ENCODE data around the gene MYO1B. TPM values are rescaled to one million over a fixed set of nuclear protein-coding genes. Genes with fewer than 3 reads are reported as not detected.
A peak's percentile ranks its signal among the peaks of the same experiment; 100 is the strongest.

The MYO1B gene
- total and polyA plus RNA-seq, 2 of the 4 experiments (the other 2 are of a cell fraction): 57.2 to 116 TPM

DNA sequence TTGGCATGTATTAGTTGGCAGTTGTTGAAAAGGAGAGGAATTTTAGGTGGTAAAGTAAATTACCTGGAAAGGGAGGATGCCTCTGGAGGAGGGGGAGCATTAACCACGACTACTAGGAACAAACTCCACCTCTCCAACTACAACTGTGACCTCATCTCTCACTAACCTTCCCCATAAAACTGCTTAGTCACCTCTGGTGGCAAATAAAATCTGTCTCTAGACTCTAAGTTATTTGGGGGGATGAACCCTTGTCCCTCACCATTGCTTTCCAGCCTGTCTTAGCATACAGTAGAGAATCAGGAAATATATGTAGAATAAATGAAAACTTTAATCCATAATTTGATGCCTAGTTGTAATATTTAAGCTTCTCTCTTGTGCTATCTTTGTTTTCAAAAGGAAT is 27.6 kb upstream of the MYO1B start:
- Histone ChIP-seq H3K4me3 (ENCODE audit: insufficient read depth, low read depth, low read length) (no peak overlapping the region), H3K4me2 (ENCODE audit: low read depth, low read length) (peak overlapping the region; percentile 17; the same call in 1 of the 2 replicates), H3K14ac (replicated peaks; ENCODE audit: low read depth, low read length) (no peak overlapping the region; the same call in 1 of the 2 replicates), H2BK120ac (ENCODE audit: low read depth, low read length) (peak overlapping the region; percentile 30; the same call in 1 of the 2 replicates), H3K4ac (ENCODE audit: low read depth, low read length) (peak overlapping the region; percentile 9; the same call in 1 of the 2 replicates), H4K8ac (ENCODE audit: low read depth in 2 of 2, low read length in 2 of 2) (peak overlapping the region in 1 of 2 experiments; percentile 60; a peak in 2 of 4 replicates), H2BK5ac (ENCODE audit: low read depth, low read length, poor library complexity, severe bottlenecking) (peak overlapping the region; percentile 88), H3K79me1 (ENCODE audit: low read depth in 1 of 2, low read length in 2 of 2) (peaks cover 0 to 4% of the 10 kb centered on the region in 2 experiments; a peak in 2 of 4 replicates), H3K36me3 (ENCODE audit: control insufficient read depth, insufficient read depth, low read length) (no peaks in the 10 kb centered on the region), H3K9ac (ENCODE audit: low read depth, low read length) (0 out of 2 replicates have a peak overlapping the region, but pooled peaks have one; percentile 16), H3K27me3 (ENCODE audit: control insufficient read depth, insufficient read depth, low read length) (no peaks in the 10 kb centered on the region), H2BK15ac (ENCODE audit: low read depth, low read length) (peak overlapping the region; percentile 81; the same call in 1 of the 3 replicates), H4K91ac (ENCODE audit: insufficient read depth, low read depth, low read length) (peak overlapping the region; percentile 33; the same call in 1 of the 2 replicates), H3K4me1 (ENCODE audit: control insufficient read depth, insufficient read depth, low read length) (peaks cover 8% of the 10 kb centered on the region; the same call in 1 of the 2 replicates), H4K20me1 (ENCODE audit: insufficient read depth, low read length) (no peaks in the 10 kb centered on the region), H3K9me1 (ENCODE audit: insufficient read depth, low read length) (peaks cover 7% of the 10 kb centered on the region; the same call in 1 of the 2 replicates), H2AFZ (replicated peaks; ENCODE audit: low read length, poor library complexity) (peak overlapping the region; percentile 40), H3K9me3 (ENCODE audit: control insufficient read depth, insufficient read depth, low read length) (no peaks in the 10 kb centered on the region), H3K18ac (ENCODE audit: low read depth, low read length) (peak overlapping the region; percentile 79; the same call in 1 of the 2 replicates), H3K23ac (ENCODE audit: low read depth, low read length) (0 out of 2 replicates have a peak overlapping the region, but pooled peaks have one; percentile 4), H4K5ac (ENCODE audit: low read depth, low read length) (peak overlapping the region; percentile 7), H3K56ac (ENCODE audit: extremely low read depth, insufficient read depth, low read length) (no peak overlapping the region), H2AK9ac (replicated peaks; ENCODE audit: low read depth, low read length, poor library complexity) (no peak overlapping the region), H3K27ac (ENCODE audit: insufficient read depth, low read length) (peak overlapping the region; percentile 64; the same call in 1 of the 2 replicates), H2BK20ac (ENCODE audit: low read depth, low read length) (peak overlapping the region; percentile 46), H2AK5ac (ENCODE audit: low read depth, low read length) (0 out of 2 replicates have a peak overlapping the region, but pooled peaks have one; percentile 11)
- no TSS peak for BruUV-seq (replicated peaks)
- intact Hi-C loops (cut with micrococcal nuclease): no loop called here
- ChIA-PET POLR2A (ENCODE audit: unreplicated experiment) (no interaction called here), CTCF (interaction anchor here (1.0 to 1.9 kb wide), 12 partner anchors 10 to 298 kb away, joined by 3 to 15 read pairs (median 4); no protein-coding TSS in a partner anchor)
- DNase-seq: peak; percentile 76
- TF ChIP-seq MAFK (IDR thresholded peaks at IDR 0.05; ENCODE audit: low read depth, low read length): peak; percentile 53
- TF ChIP-seq NFE2L2 (IDR thresholded peaks at IDR 0.05; ENCODE audit: low read depth, low read length): peak; percentile 95
- no peak for TF ChIP-seq RFX5 (IDR thresholded peaks at IDR 0.05; ENCODE audit: low read depth, low read length)
- in situ Hi-C loops (cut with MboI; ENCODE audit: low sequenced_read_pairs): no loop called here
- no CpG with 5 or more reads among the region's 1 CpG for WGBS, 2 experiments (ENCODE audit: extremely low coverage in 2 of 2, insufficient read length in 1 of 2)
- ATAC-seq (ENCODE audit: low read depth): peak; percentile 37
- dilution Hi-C loops (cut with HindIII; ENCODE audit: low sequenced_read_pairs, unreplicated experiment): no loop called here

Data from IMR-90 (cell line).